CD14-positive monocyte (primary cell): Measurements from ENCODE around the gene NCBP1. TPM values are rescaled to one million over a fixed set of nuclear protein-coding genes. Genes with fewer than 3 reads are reported as not detected.
A peak's percentile ranks its signal among the peaks of the same experiment; 100 is the strongest.

Source experiments
- DNase-seq, 3 donors: peaks; one replicate each; pipeline ENCODE4 v3.0.0-alpha.2; 2011 to 2022
- H2AFZ ChIP-seq: 2 replicates; pipeline ENCODE4 v1.6.0; 2012; ENCODE audit warnings: mild to moderate bottlenecking, low read depth, low read length, inconsistent platforms; ENCODE audit not compliant: insufficient read depth, poor library complexity, severe bottlenecking
- H3K27ac ChIP-seq, 2 donors: 1 replicate in 1 of 2; 2 replicates in 1 of 2; pipeline ENCODE4 v1.5.1; 2012 to 2013; ENCODE audit warnings: low read length in 2 of 2, control low read depth in 1 of 2, inconsistent platforms in 1 of 2, low read depth in 1 of 2, mild to moderate bottlenecking in 1 of 2
- H3K27me3 ChIP-seq, 2 donors: one replicate each; pipeline versions ENCODE4 v1.6.0 to v1.6.1; 2011 to 2013; ENCODE audit warnings: low read length in 2 of 2; ENCODE audit not compliant: control insufficient read depth in 2 of 2, insufficient read depth in 2 of 2
- H3K36me3 ChIP-seq, 2 donors: replicated peaks in 1 of 2; 1 replicate in 1 of 2; 2 replicates in 1 of 2; pipeline versions ENCODE4 v1.5.1 to v1.6.1; 2012 to 2013; ENCODE audit warnings: low read length in 2 of 2, control low read depth in 1 of 2, inconsistent platforms in 1 of 2, mild to moderate bottlenecking in 1 of 2; ENCODE audit not compliant: insufficient read depth in 2 of 2, control insufficient read depth in 1 of 2
- H3K4me1 ChIP-seq, 2 donors: 1 replicate in 1 of 2; 2 replicates in 1 of 2; pipeline versions ENCODE4 v1.5.1 to v1.6.1; 2012 to 2013; ENCODE audit warnings: low read length in 2 of 2, control low read depth in 1 of 2, inconsistent platforms in 1 of 2, mild to moderate bottlenecking in 1 of 2, moderate library complexity in 1 of 2; ENCODE audit not compliant: insufficient read depth in 2 of 2, control insufficient read depth in 1 of 2
- H3K4me2 ChIP-seq: replicated peaks from 2 replicates; pipeline ENCODE3; 2012; ENCODE audit warnings: low read length, moderate library complexity, mild to moderate bottlenecking; ENCODE audit not compliant: poor library complexity, severe bottlenecking; ENCODE audit errors: extremely low read depth
- H3K4me3 ChIP-seq, 3 experiments: fragments of 200-600 bp in 1 of 3; sonication (generic) in 1 of 3; replicated peaks in 1 of 3; 1 replicate in 2 of 3; 2 replicates in 1 of 3; pipeline ENCODE4 v1.5.1; 2011 to 2013; ENCODE audit warnings: low read length in 3 of 3, mild to moderate bottlenecking in 3 of 3, control low read depth in 2 of 3, low read depth in 2 of 3, inconsistent platforms in 1 of 3, moderate library complexity in 1 of 3
- H3K79me2 ChIP-seq: 2 replicates; pipeline ENCODE4 v1.6.0; 2012; ENCODE audit warnings: mild to moderate bottlenecking, control low read depth, inconsistent platforms, low read length, moderate library complexity; ENCODE audit not compliant: insufficient read depth
- H3K9ac ChIP-seq: 2 replicates; pipeline ENCODE4 v1.6.0; 2017; ENCODE audit warnings: low read length, mild to moderate bottlenecking; ENCODE audit not compliant: insufficient read depth, poor library complexity, severe bottlenecking
- H3K9me3 ChIP-seq, 2 donors: replicated peaks in 1 of 2; 1 replicate in 1 of 2; 2 replicates in 1 of 2; pipeline versions ENCODE4 v1.5.1 to v1.6.1; 2012 to 2013; ENCODE audit warnings: low read length in 2 of 2, control low read depth in 1 of 2; ENCODE audit not compliant: control insufficient read depth in 1 of 2, insufficient read depth in 1 of 2
- H4K20me1 ChIP-seq: 2 replicates; pipeline ENCODE4 v1.6.0; 2012; ENCODE audit warnings: mild to moderate bottlenecking, low read length, control low read depth, moderate library complexity; ENCODE audit not compliant: insufficient read depth
- H3K27ac Mint-ChIP-seq, 7 donors: one replicate each; pipeline ENCODE4 v1.8.0; 2020; ENCODE audit warnings: mild to moderate bottlenecking in 7 of 7, mixed read lengths in 7 of 7, moderate library complexity in 6 of 7, inconsistent platforms in 2 of 7
- H3K27me3 Mint-ChIP-seq, 3 donors: one replicate each; pipeline ENCODE4 v1.8.0; 2021 to 2022; ENCODE audit warnings: low read depth in 3 of 3, mild to moderate bottlenecking in 3 of 3, mixed read lengths in 3 of 3, moderate library complexity in 3 of 3, inconsistent platforms in 1 of 3
- H3K36me3 Mint-ChIP-seq, 2 donors: one replicate each; pipeline ENCODE4 v1.8.0; 2020; ENCODE audit warnings: mixed read lengths in 2 of 2, inconsistent platforms in 1 of 2, mild to moderate bottlenecking in 1 of 2
- H3K4me1 Mint-ChIP-seq: one replicate; pipeline ENCODE4 v1.8.0; 2020; ENCODE audit warnings: mild to moderate bottlenecking, mixed read lengths
- H3K4me3 Mint-ChIP-seq, 2 donors: one replicate each; pipeline ENCODE4 v1.8.0; 2020; ENCODE audit warnings: mild to moderate bottlenecking in 2 of 2, mixed read lengths in 2 of 2, moderate library complexity in 1 of 2
- H3K9me3 Mint-ChIP-seq, 7 donors: one replicate each; pipeline ENCODE4 v1.8.0; 2020 to 2022; ENCODE audit warnings: mixed read lengths in 7 of 7, mild to moderate bottlenecking in 6 of 7, moderate library complexity in 6 of 7, inconsistent platforms in 2 of 7
- WGBS: methylation state at CpG from one replicate; pipeline ENCODE4 v1.1.5; 2013; ENCODE audit warnings: missing lambda C conversion rate; ENCODE audit not compliant: insufficient coverage; 5-methylcytosine and 5-hydroxymethylcytosine counted together
- intact Hi-C, 2 donors: fragments of 100-400 bp; cut with micrococcal nuclease; formaldehyde crosslinking; loops; one replicate each; pipeline versions ENCODE4 v1.15.0 to v1.15.1; 2023
- polyA plus RNA-seq, 3 donors: library from polyadenylated mRNA; depleted of rRNA in 1 of 3; unstranded in 2 of 3; stranded (reverse) in 1 of 3; fragments of 300-500 nt in 2 of 3; fragments of >200 nt in 1 of 3; fragmentation: Illumina TruSeq in 2 of 3; gene quantifications; 1 replicate in 2 of 3; 2 replicates in 1 of 3; pipeline ENCODE4 v1.2.3, GENCODE V29; 2012 to 2021
- TF ChIP-seq, protein P1 (sequence below): fragments of 200-600 bp; IDR thresholded peaks from one replicate; pipeline ENCODE4 v1.8.0; 2022; ENCODE audit warnings: antibody characterized with exemption, mild to moderate bottlenecking

Gene NCBP1
- polyA plus RNA-seq, 3 donors: 8.9 to 15.8 (median 11.1) TPM

DNA sequence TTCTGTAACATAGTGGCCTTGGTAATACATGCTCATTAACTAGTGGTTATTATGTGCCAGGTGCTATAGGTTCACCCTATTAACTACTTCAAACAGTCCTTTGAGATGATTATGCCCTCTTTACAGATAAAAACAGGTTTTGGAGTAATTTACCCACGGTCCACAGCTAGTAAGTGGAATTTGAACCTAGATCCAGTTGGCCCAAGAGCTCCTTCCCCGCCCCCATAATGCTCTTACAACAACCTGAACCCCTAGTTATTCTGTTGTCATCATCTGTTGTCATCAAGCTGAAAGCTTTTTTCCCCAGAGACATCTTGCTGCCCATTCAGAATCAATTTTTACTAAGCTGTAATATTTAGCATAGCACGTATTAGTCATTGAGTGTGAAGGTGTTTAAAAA is 40.3 kb downstream of the NCBP1 start:
- no peaks in the 10 kb centered on the region for H3K27me3 Mint-ChIP-seq
- TF ChIP-seq, protein P1, sequence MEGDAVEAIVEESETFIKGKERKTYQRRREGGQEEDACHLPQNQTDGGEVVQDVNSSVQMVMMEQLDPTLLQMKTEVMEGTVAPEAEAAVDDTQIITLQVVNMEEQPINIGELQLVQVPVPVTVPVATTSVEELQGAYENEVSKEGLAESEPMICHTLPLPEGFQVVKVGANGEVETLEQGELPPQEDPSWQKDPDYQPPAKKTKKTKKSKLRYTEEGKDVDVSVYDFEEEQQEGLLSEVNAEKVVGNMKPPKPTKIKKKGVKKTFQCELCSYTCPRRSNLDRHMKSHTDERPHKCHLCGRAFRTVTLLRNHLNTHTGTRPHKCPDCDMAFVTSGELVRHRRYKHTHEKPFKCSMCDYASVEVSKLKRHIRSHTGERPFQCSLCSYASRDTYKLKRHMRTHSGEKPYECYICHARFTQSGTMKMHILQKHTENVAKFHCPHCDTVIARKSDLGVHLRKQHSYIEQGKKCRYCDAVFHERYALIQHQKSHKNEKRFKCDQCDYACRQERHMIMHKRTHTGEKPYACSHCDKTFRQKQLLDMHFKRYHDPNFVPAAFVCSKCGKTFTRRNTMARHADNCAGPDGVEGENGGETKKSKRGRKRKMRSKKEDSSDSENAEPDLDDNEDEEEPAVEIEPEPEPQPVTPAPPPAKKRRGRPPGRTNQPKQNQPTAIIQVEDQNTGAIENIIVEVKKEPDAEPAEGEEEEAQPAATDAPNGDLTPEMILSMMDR: no peak
- Histone ChIP-seq H3K4me3 (no peak overlapping the region), H2AFZ (no peak overlapping the region), H3K27ac (no peak overlapping the region), H3K9me3 (no peaks in the 10 kb centered on the region), H3K9ac (no peak overlapping the region), H3K79me2 (no peaks in the 10 kb centered on the region), H3K4me1 (no peaks in the 10 kb centered on the region), H3K27me3 (no peaks in the 10 kb centered on the region), H3K4me2 (no peak overlapping the region), H3K36me3 (peaks cover 94 to 100% of the 10 kb centered on the region in 2 donors), H4K20me1 (peaks cover 10% of the 10 kb centered on the region)
- intact Hi-C loops: no loop called here
- no peak overlapping the region for H3K4me3 Mint-ChIP-seq
- DNase-seq: no peak
- H3K9me3 Mint-ChIP-seq: no peaks in the 10 kb centered on the region
- no peaks in the 10 kb centered on the region for H3K4me1 Mint-ChIP-seq
- peak overlapping the region in 1 of 7 donors; percentile 4 for H3K27ac Mint-ChIP-seq
- H3K36me3 Mint-ChIP-seq: peaks cover 81 to 96% of the 10 kb centered on the region in 2 donors
- WGBS: 100% methylated on average over 2 of the region's 3 CpGs

DNA sequence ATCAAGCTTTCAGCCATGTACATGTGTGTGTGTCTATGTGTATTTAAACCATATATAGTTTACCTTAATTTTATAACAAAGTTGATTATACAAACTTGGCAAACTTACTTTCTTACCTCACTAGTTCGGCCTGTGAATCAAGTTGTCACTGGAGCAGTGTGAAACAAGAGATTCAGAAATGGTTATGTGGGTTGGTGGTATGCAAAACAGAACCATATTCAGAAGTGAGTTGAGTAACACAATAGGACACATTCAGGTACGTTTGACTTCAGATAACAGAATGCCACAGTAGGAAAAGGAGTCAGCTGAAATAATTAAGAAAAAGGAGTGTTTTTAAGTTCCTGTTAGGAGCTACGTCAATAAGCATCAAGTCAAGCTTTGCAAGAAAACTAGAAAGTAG is 42.0 kb downstream of the NCBP1 start:
- H3K27me3 Mint-ChIP-seq: no peaks in the 10 kb centered on the region
- no peaks in the 10 kb centered on the region for H3K9me3 Mint-ChIP-seq
- Histone ChIP-seq H3K36me3 (peaks cover 85 to 100% of the 10 kb centered on the region in 2 donors), H3K4me3 (no peak overlapping the region), H3K27me3 (no peaks in the 10 kb centered on the region), H3K4me1 (no peaks in the 10 kb centered on the region), H3K9me3 (no peaks in the 10 kb centered on the region), H3K4me2 (no peak overlapping the region), H3K79me2 (no peaks in the 10 kb centered on the region), H4K20me1 (peaks cover 10% of the 10 kb centered on the region), H3K9ac (no peak overlapping the region), H3K27ac (no peak overlapping the region), H2AFZ (no peak overlapping the region)
- peak overlapping the region in 1 of 7 donors; percentile 15 for H3K27ac Mint-ChIP-seq
- H3K4me1 Mint-ChIP-seq: no peaks in the 10 kb centered on the region
- peaks cover 80 to 96% of the 10 kb centered on the region in 2 donors for H3K36me3 Mint-ChIP-seq
- TF ChIP-seq, protein P1: no peak
- no CpG with 5 or more reads among the region's 3 CpGs for WGBS
- no peak overlapping the region for H3K4me3 Mint-ChIP-seq
- intact Hi-C loops: no loop called here
- DNase-seq: no peak
